SU-DHL-6 (cell line): ENCODE measurements around the gene IGSF3.
"Not testable (repeated sequence)": the region's sequence is repeated elsewhere in the genome, so short reads cannot be mapped to it uniquely, and the experiment has no call there.

Experiments
- EZH2phosphoT487 ChIP-seq: fragments of 200-600 bp; sonication (generic), shearing (Covaris generic); conservative IDR thresholded peaks from 2 replicates; pipeline ENCODE4 v1.6.1; 2018; ENCODE audit warnings: mild to moderate bottlenecking, antibody characterized with exemption, low read length, moderate library complexity, mixed read lengths
- TF ChIP-seq, protein P1 (sequence below): fragments of 200-600 bp; sonication (generic); IDR thresholded peaks from one replicate; pipeline ENCODE4 v1.5.1; 2017; ENCODE audit warnings: antibody characterized with exemption, mild to moderate bottlenecking, low read length, moderate library complexity; ENCODE audit not compliant: insufficient read depth, poor library complexity, severe bottlenecking

DNA sequence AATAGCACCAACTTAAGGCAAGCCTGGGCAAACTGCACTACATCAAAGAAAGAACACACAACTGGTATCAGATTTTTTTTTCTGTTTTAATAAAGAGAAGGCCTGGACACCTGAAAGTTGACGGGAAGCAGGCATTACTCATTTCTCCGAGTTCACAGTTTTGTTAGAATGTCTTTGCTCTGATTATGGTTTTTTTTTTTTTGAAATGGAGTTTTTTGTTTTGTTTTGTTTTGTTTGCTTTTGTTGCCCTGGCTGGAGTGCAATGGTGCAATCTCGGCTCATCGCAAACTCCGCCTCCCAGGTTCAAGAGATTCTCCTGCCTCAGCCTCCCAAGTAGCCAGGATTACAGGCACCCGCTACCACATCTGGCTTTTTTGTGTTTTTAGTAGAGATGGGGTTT, 9.7 kb downstream of the IGSF3 start:
- TF ChIP-seq, protein P1, sequence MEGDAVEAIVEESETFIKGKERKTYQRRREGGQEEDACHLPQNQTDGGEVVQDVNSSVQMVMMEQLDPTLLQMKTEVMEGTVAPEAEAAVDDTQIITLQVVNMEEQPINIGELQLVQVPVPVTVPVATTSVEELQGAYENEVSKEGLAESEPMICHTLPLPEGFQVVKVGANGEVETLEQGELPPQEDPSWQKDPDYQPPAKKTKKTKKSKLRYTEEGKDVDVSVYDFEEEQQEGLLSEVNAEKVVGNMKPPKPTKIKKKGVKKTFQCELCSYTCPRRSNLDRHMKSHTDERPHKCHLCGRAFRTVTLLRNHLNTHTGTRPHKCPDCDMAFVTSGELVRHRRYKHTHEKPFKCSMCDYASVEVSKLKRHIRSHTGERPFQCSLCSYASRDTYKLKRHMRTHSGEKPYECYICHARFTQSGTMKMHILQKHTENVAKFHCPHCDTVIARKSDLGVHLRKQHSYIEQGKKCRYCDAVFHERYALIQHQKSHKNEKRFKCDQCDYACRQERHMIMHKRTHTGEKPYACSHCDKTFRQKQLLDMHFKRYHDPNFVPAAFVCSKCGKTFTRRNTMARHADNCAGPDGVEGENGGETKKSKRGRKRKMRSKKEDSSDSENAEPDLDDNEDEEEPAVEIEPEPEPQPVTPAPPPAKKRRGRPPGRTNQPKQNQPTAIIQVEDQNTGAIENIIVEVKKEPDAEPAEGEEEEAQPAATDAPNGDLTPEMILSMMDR, result not testable (repeated sequence)
- not testable (repeated sequence) for TF ChIP-seq EZH2phosphoT487
